Measurements from ENCODE around the gene KCNG1. TPM values are rescaled to one million over a fixed set of nuclear protein-coding genes. Genes with fewer than 3 reads are reported as not detected.
"Not testable (repeated sequence)": the region's sequence is repeated elsewhere in the genome, so short reads cannot be mapped to it uniquely, and the experiment has no call there.

KCNG1 gene
- total RNA-seq, 2 donors from 2014 or later: 4.9 to 6.2 TPM

- DNase-seq (peak in 1 of 4 donors; percentile 18), ATAC-seq (no peak)
- Histone ChIP-seq H3K27me3 (no peaks in the 10 kb centered on the region), H3K4me3 (no peak overlapping the region), H3K36me3 (replicated peaks in 1 of 2; ENCODE audit: insufficient read depth in 1 of 2, low read depth in 2 of 2) (no peaks in the 10 kb centered on the region), H3K27ac (no peak overlapping the region), H3K9me3 (no peaks in the 10 kb centered on the region), H3K4me1 (no peaks in the 10 kb centered on the region)
- 40 to 51% methylated on average over 6 to 8 of the region's 8 CpGs for WGBS, 2 donors
- intact Hi-C loops (cut with DNase I): no loop called here
- TF ChIP-seq, protein P1, sequence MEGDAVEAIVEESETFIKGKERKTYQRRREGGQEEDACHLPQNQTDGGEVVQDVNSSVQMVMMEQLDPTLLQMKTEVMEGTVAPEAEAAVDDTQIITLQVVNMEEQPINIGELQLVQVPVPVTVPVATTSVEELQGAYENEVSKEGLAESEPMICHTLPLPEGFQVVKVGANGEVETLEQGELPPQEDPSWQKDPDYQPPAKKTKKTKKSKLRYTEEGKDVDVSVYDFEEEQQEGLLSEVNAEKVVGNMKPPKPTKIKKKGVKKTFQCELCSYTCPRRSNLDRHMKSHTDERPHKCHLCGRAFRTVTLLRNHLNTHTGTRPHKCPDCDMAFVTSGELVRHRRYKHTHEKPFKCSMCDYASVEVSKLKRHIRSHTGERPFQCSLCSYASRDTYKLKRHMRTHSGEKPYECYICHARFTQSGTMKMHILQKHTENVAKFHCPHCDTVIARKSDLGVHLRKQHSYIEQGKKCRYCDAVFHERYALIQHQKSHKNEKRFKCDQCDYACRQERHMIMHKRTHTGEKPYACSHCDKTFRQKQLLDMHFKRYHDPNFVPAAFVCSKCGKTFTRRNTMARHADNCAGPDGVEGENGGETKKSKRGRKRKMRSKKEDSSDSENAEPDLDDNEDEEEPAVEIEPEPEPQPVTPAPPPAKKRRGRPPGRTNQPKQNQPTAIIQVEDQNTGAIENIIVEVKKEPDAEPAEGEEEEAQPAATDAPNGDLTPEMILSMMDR (IDR thresholded peaks at IDR 0.05): no peak
- no peak for TF ChIP-seq POLR2A (IDR thresholded peaks at IDR 0.05)
Measured at GRCh38 chr20:50980071-50980681, 42.7 kb downstream of the KCNG1 start.

GRCh38 chr20:50978533-50978932 is 44.4 kb downstream of the KCNG1 start:
- not testable (repeated sequence) for H3K27me3 ChIP-seq

DNA sequence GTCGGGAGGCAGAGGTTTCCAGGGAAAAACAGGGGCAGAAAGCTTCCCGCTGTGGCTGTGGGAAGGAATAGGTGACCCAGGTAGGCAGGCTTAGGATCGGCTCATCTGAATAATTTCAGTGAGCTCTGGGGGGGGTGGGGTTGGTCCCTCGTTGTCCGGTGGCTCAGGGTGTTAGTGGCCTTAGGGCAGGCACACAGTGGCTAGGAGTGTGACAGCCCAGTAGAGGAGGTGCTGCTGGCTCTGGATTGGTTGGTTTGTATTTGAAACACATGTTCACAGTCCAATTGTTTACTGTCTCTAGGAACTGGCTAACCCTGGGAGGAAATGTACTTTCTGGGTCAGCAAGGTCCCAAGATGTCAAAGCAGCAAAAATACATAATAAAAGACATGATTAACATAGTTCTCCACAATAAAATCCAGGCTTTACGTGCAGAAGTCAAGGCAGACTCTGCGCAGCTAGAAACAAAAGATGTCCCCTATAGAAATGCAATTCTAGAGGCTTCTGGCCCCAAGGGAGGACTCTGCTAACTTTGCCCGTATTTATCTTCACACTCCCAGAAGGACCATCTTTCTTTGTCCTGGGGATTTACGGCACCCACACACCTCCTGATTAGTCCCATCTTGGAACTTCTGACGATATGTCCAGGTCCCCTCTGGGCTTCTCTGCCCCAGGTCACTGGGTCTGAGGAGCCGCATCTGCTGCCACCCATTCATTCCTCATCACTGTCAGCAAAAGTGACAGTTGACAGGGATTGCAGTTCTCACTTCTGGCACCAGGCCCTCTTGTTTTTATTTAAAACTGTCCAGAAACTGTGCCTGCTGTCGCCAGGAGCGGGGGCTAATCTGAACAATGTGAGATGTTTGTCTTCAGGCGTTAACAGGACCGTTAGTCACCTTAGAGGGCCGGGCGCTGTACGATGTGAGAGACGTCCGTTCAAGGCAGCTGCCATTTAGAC is 45.6 kb downstream of the KCNG1 start:
- intact Hi-C loops (cut with DNase I): no loop called here
- no peak for TF ChIP-seq POLR2A (IDR thresholded peaks at IDR 0.05)
- TF ChIP-seq, protein P1 (IDR thresholded peaks at IDR 0.05): no peak
- no peaks in the 10 kb centered on the region for H3K36me3 ChIP-seq (replicated peaks in 1 of 2; ENCODE audit: insufficient read depth in 1 of 2, low read depth in 2 of 2)
- no peaks in the 10 kb centered on the region for H3K4me1 ChIP-seq
- H3K9me3 ChIP-seq: no peaks in the 10 kb centered on the region
- DNase-seq (no peak), ATAC-seq (no peak)
- no peak overlapping the region for H3K4me3 ChIP-seq
- H3K27me3 ChIP-seq: no peaks in the 10 kb centered on the region
- 44 to 46% methylated on average over 20 of the region's 20 CpGs for WGBS, 2 donors
- H3K27ac ChIP-seq: no peak overlapping the region

More at GRCh38 chr20:50978533-50978932, 44.4 kb downstream of the KCNG1 start:
- H3K36me3 ChIP-seq (replicated peaks in 1 of 2; ENCODE audit: insufficient read depth in 1 of 2, low read depth in 2 of 2); H3K27ac ChIP-seq; H3K9me3 ChIP-seq; ATAC-seq; DNase-seq; H3K4me3 ChIP-seq; intact Hi-C loops (cut with DNase I); H3K4me1 ChIP-seq: not testable (repeated sequence)
- 77 to 82% methylated on average over 4 of the region's 4 CpGs for WGBS, 2 donors

DNA sequence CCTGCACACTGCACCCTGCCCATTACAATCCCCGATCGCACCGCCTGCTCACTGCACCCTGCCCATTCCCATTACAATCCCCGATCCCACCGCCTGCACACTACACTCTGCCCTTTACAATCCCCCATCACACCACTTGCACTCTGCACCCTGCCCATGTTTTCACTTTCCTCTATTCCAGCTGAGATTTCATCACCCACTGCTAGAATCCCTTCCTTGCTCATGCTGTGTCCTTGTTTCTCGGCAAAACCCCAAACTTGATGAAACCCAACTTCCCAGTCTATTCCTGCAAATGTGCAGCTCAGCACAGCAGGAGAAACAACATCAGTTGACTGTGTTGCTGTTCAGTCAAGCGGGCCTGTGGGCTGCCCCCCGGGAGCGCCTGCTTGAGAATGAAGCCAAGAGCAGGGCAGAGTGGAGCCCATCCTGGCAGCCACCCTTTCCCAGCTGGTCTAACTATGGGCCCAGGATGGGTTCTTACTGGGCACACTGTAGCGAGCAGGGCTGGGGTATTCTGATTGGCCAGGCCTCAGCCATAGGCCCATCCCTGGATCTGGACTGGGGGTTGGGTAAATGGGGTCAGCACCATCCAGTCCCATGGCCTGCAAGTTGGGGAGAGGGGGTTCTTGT is 47.1 kb downstream of the KCNG1 start:
- Histone ChIP-seq H3K27me3 (no peaks in the 10 kb centered on the region), H3K9me3 (no peaks in the 10 kb centered on the region), H3K27ac (no peak overlapping the region), H3K36me3 (replicated peaks in 1 of 2; ENCODE audit: insufficient read depth in 1 of 2, low read depth in 2 of 2) (no peaks in the 10 kb centered on the region), H3K4me1 (no peaks in the 10 kb centered on the region), H3K4me3 (no peak overlapping the region)
- ATAC-seq (no peak), DNase-seq (no peak)
- intact Hi-C loops (cut with DNase I): no loop called here
- 70 to 85% methylated on average over 10 of the region's 10 CpGs for WGBS, 2 donors
- no peak for TF ChIP-seq POLR2A (IDR thresholded peaks at IDR 0.05)
- TF ChIP-seq, protein P1 (IDR thresholded peaks at IDR 0.05): no peak

DNA sequence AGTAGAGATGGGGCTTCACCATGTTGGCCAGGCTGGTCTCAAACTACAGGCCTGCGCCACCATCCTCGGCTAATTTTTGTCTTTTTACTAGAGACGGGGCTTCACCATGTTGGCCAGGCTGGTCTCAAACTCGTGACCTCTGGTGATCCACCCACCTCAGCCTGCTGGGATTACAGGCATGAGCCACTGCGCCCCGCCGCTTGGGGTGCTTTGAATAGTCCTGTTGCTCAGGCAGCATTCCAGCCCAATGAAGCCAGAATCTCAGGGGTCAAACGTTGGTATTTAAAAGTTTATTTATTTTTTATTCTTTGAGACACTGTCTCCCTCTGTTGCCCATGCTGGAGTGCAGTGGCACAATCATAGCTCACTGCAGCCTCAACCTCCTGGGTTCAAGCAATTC is 53.0 kb downstream of the KCNG1 start:
- no peak overlapping the region for H3K4me3 ChIP-seq
- WGBS, 2 donors: 68 to 73% methylated on average over 8 of the region's 8 CpGs

More for the DNA sequence above, 53.0 kb downstream of the KCNG1 start:
- H3K9me3 ChIP-seq: no peaks in the 10 kb centered on the region
- ATAC-seq (no peak), DNase-seq (no peak)
- no peaks in the 10 kb centered on the region for H3K4me1 ChIP-seq
- no peaks in the 10 kb centered on the region for H3K36me3 ChIP-seq (replicated peaks in 1 of 2; ENCODE audit: insufficient read depth in 1 of 2, low read depth in 2 of 2)
- H3K27ac ChIP-seq: no peak overlapping the region
- no peaks in the 10 kb centered on the region for H3K27me3 ChIP-seq
- TF ChIP-seq, protein P1 (IDR thresholded peaks at IDR 0.05): no peak
- no peak for TF ChIP-seq POLR2A (IDR thresholded peaks at IDR 0.05)
- intact Hi-C loops (cut with DNase I): no loop called here

All from body of pancreas (tissue), 4 donors.